Measurements from ENCODE around the gene EPHA3.

The EPHA3 gene

DNA sequence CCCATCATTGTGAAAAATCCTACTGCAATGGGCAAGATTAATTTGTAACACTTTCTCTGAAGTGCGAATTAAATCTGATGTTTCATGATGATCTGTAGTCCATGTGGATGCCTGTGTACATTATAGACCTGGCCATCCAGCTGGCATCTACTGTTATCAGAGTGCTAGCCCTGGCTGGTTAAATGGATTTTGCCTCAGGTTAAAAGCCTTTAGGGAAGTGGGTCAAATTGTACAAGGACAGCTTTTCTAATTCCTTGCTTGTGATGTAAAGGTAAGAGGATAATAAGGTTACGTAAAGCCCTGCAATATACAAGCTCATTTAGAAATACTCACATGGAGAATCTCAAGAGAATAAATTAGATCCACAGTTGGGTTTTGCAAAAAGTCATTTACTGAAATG lies 138.2 kb downstream of the EPHA3 start:
- no peaks in the 10 kb centered on the region for H3K27me3 ChIP-seq (ENCODE audit: control insufficient read depth, insufficient read depth, low read length)
- no peak overlapping the region for H3K4me3 ChIP-seq (ENCODE audit: low read length)
- no peak overlapping the region for H3K9ac ChIP-seq (ENCODE audit: low read length)
- H3K9me3 ChIP-seq (ENCODE audit: control insufficient read depth, low read length) = no peaks in the 10 kb centered on the region
- no peaks in the 10 kb centered on the region for H3K4me1 ChIP-seq (ENCODE audit: control insufficient read depth, insufficient read depth, low read length)
- H3K36me3 ChIP-seq (ENCODE audit: control insufficient read depth, insufficient read depth, low read length) = no peaks in the 10 kb centered on the region

DNA sequence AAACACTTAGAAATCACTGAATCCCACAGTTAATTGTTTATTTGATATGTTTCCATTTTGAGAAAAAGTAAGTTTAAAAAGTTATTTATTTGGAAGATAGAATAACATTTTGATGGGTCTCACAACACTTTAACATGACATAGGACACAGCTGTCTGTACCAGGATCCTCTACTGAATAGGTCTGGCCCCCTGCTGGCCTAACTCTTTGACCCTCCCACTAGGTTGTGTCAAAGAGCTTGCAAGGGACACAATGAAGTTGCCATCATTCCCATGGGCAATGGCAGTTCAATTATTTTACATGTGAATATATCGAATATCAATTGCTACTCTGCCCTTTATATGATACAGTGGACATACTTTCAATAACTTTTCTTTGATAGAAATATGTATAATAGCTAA lies 138.9 kb downstream of the EPHA3 start:
- H3K9me3 ChIP-seq (ENCODE audit: control insufficient read depth, low read length) = no peaks in the 10 kb centered on the region
- H3K9ac ChIP-seq (ENCODE audit: low read length) = no peak overlapping the region
- no peaks in the 10 kb centered on the region for H3K36me3 ChIP-seq (ENCODE audit: control insufficient read depth, insufficient read depth, low read length)
- H3K4me3 ChIP-seq (ENCODE audit: low read length) = no peak overlapping the region
- H3K4me1 ChIP-seq (ENCODE audit: control insufficient read depth, insufficient read depth, low read length) = no peaks in the 10 kb centered on the region
- H3K27me3 ChIP-seq (ENCODE audit: control insufficient read depth, insufficient read depth, low read length) = no peaks in the 10 kb centered on the region

DNA sequence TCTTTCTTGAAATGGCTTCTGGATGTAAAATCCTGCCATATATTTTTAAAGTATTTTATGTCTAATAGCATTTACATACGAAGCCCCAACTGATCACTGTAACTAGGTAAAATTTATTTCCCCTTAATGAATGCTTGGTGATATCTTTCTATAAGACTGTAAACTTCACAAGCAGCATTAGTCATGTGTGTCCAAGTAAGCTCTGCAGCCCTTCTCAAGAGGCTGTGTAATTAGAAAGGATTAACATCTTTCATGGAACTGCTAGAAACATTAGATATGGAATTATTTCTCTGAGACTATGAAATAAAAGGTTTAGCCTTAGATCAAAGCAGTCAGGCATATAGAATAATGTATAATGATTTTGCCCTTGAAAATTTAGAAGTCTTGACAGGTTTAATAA lies 143.3 kb downstream of the EPHA3 start:
- Histone ChIP-seq H3K9me3 (ENCODE audit: control insufficient read depth, low read length) (no peaks in the 10 kb centered on the region), H3K36me3 (ENCODE audit: control insufficient read depth, insufficient read depth, low read length) (no peaks in the 10 kb centered on the region), H3K27me3 (ENCODE audit: control insufficient read depth, insufficient read depth, low read length) (no peaks in the 10 kb centered on the region), H3K9ac (ENCODE audit: low read length) (no peak overlapping the region), H3K4me1 (ENCODE audit: control insufficient read depth, insufficient read depth, low read length) (no peaks in the 10 kb centered on the region), H3K4me3 (ENCODE audit: low read length) (no peak overlapping the region)

DNA sequence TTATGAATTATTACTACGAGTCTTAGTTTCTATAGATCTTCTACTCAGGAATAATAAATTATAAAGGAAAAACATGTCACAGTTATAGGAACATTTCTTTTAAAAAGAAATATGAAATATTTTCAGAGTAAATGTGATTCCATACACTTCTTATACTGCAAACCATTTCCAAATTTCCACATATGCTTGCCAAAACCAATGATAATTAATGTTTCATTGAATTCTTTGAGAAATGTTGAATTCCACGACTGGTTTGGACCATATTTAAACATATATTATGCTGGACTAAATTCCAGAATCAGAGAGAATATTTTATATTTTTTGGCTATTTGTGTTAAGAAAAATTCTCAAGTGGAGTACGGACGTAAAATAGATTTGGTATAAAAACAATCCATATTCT lies 144.6 kb downstream of the EPHA3 start:
- H3K36me3 ChIP-seq (ENCODE audit: control insufficient read depth, insufficient read depth, low read length) = no peaks in the 10 kb centered on the region
- H3K9me3 ChIP-seq (ENCODE audit: control insufficient read depth, low read length) = no peaks in the 10 kb centered on the region
- H3K4me3 ChIP-seq (ENCODE audit: low read length) = no peak overlapping the region
- H3K4me1 ChIP-seq (ENCODE audit: control insufficient read depth, insufficient read depth, low read length) = no peaks in the 10 kb centered on the region
- H3K27me3 ChIP-seq (ENCODE audit: control insufficient read depth, insufficient read depth, low read length) = no peaks in the 10 kb centered on the region
- H3K9ac ChIP-seq (ENCODE audit: low read length) = no peak overlapping the region

DNA sequence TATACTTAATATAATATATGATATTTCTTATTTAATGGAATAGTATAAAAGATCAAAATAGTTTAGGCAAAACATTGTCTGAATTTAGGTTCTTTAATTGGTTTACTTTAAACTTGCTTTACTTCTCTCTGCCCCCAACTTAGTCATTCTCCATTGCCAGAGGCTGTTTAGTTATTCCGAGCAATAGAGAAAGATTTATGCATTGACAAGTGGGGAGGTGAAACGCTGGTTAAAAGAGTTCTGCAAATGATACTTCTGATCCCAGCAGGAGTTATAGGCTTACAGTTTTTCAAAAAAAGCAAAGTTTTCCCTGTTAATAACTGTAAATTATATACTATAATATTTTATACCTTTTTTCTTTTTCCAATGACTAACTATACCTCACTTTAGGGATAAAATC lies 145.4 kb downstream of the EPHA3 start:
- Histone ChIP-seq H3K27me3 (ENCODE audit: control insufficient read depth, insufficient read depth, low read length) (no peaks in the 10 kb centered on the region), H3K36me3 (ENCODE audit: control insufficient read depth, insufficient read depth, low read length) (no peaks in the 10 kb centered on the region), H3K4me1 (ENCODE audit: control insufficient read depth, insufficient read depth, low read length) (no peaks in the 10 kb centered on the region), H3K9ac (ENCODE audit: low read length) (no peak overlapping the region), H3K9me3 (ENCODE audit: control insufficient read depth, low read length) (no peaks in the 10 kb centered on the region), H3K4me3 (ENCODE audit: low read length) (no peak overlapping the region)

DNA sequence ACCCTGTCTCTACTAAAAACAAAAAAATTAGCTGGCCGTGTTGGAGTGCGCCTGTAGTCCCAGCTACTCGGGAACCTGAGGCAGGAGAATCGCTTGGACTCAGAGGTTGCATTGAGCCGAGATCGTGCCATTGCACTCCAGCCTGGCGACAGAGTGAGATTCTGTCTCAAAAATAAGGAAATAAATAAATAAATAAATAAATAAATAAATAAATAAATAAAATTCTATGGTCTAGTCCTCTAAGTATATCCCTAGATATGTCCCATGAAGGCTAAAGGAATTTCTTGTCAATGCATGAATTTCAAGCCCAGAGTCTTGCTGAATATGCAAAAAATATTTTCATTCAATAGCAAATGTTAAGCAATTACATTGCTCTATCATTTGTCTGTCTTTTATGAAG lies 149.0 kb downstream of the EPHA3 start:
- no peak overlapping the region for H3K9ac ChIP-seq (ENCODE audit: low read length)
- no peaks in the 10 kb centered on the region for H3K27me3 ChIP-seq (ENCODE audit: control insufficient read depth, insufficient read depth, low read length)
- no peak overlapping the region for H3K4me3 ChIP-seq (ENCODE audit: low read length)
- H3K9me3 ChIP-seq (ENCODE audit: control insufficient read depth, low read length) = no peaks in the 10 kb centered on the region
- H3K4me1 ChIP-seq (ENCODE audit: control insufficient read depth, insufficient read depth, low read length) = no peaks in the 10 kb centered on the region
- H3K36me3 ChIP-seq (ENCODE audit: control insufficient read depth, insufficient read depth, low read length) = no peaks in the 10 kb centered on the region

DNA sequence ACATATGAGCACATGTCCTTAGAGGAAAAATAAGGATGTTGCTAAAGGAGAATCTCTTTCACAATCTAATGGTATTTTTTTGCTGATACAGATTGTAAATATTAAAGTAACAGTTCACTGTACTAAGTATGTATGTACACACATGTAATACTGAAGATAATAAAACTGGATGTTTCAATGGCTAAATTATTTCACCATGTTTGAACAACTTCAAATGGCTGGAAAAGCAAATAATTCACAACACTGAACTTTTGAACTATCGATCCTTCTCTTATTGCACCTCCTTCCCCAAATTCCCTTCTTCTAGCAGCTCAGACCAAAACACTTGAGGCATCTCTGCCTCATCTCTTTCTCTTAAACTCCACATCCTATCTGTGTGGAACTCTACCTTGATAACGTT lies 149.5 kb downstream of the EPHA3 start:
- H3K9me3 ChIP-seq (ENCODE audit: control insufficient read depth, low read length) = no peaks in the 10 kb centered on the region
- no peak overlapping the region for H3K4me3 ChIP-seq (ENCODE audit: low read length)
- H3K4me1 ChIP-seq (ENCODE audit: control insufficient read depth, insufficient read depth, low read length) = no peaks in the 10 kb centered on the region
- no peaks in the 10 kb centered on the region for H3K36me3 ChIP-seq (ENCODE audit: control insufficient read depth, insufficient read depth, low read length)
- H3K27me3 ChIP-seq (ENCODE audit: control insufficient read depth, insufficient read depth, low read length) = no peaks in the 10 kb centered on the region
- H3K9ac ChIP-seq (ENCODE audit: low read length) = no peak overlapping the region

DNA sequence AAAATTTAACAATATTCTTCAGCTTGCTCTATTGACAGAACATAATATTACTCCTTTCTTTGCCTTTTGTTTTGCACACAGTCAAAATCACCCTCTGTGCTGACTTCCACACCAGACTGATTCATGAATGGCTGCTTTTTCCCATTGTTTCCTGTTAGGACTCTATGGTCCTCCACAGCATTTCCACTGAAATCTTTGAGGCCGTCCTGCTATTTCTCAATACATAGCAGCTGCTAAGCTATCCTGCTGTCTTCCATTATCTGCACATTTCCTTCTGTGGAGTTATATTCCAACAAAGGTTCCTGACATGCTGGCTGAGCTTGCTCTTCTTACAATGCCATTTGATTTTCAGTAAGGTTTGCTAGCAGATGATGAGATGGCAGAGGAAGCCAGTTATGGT lies 153.3 kb downstream of the EPHA3 start:
- Histone ChIP-seq H3K27me3 (ENCODE audit: control insufficient read depth, insufficient read depth, low read length) (no peaks in the 10 kb centered on the region), H3K4me3 (ENCODE audit: low read length) (no peak overlapping the region), H3K9me3 (ENCODE audit: control insufficient read depth, low read length) (no peaks in the 10 kb centered on the region), H3K9ac (ENCODE audit: low read length) (no peak overlapping the region), H3K4me1 (ENCODE audit: control insufficient read depth, insufficient read depth, low read length) (no peaks in the 10 kb centered on the region), H3K36me3 (ENCODE audit: control insufficient read depth, insufficient read depth, low read length) (no peaks in the 10 kb centered on the region)

DNA sequence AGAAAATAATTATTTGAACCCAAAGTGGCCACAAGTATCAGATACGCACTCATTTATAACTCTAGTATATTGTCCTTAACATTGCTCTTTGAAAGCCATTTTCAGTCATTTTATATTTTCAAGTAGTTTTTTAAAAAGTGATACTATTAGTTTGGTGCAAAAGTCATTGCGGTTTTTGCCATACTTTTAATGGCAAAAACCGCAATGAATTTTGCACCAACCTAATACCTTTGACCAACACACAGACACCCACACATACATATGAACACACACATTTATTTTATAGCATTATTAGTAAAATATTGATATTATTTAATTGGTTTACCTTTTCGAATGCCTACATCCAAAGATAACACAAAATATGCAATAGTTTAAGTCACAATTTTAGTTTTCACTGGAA lies 154.3 kb downstream of the EPHA3 start:
- H3K9me3 ChIP-seq (ENCODE audit: control insufficient read depth, low read length) = no peaks in the 10 kb centered on the region
- H3K27me3 ChIP-seq (ENCODE audit: control insufficient read depth, insufficient read depth, low read length) = no peaks in the 10 kb centered on the region
- H3K4me1 ChIP-seq (ENCODE audit: control insufficient read depth, insufficient read depth, low read length) = no peaks in the 10 kb centered on the region
- H3K36me3 ChIP-seq (ENCODE audit: control insufficient read depth, insufficient read depth, low read length) = no peaks in the 10 kb centered on the region
- H3K4me3 ChIP-seq (ENCODE audit: low read length) = no peak overlapping the region
- no peak overlapping the region for H3K9ac ChIP-seq (ENCODE audit: low read length)

DNA sequence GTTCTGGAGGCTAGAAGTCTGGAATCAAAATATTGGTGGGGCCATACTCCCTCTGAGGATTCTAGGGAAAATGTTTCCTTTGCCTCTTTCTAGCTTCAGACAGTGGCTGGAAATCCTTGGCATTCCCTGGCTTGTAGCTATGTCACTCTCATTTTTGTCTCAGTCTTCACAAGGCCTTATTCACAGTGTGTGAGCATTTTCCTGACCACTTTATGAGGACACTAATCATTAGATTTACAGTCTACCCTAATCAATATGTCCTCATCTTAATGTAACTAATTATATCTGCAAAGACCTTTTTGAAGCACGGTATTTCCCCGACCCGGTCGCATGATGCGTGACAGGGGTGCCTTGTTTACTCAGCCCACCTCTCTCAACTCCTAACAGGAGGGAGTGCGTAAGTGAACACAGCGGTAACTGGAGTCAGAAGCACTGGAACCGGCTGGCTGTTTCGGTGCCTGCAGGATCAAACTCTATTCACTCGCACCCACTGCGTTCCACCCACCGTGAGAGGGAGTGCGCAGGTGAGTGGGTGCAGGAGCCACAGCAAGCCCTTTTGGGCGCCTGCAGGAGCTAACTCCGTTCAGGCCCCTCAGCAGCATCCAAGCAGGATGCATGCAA lies 155.0 kb downstream of the EPHA3 start:
- no peak overlapping the region for H3K4me3 ChIP-seq (ENCODE audit: low read length)
- H3K4me1 ChIP-seq (ENCODE audit: control insufficient read depth, insufficient read depth, low read length) = no peaks in the 10 kb centered on the region
- H3K9me3 ChIP-seq (ENCODE audit: control insufficient read depth, low read length) = no peaks in the 10 kb centered on the region
- H3K27me3 ChIP-seq (ENCODE audit: control insufficient read depth, insufficient read depth, low read length) = no peaks in the 10 kb centered on the region
- H3K36me3 ChIP-seq (ENCODE audit: control insufficient read depth, insufficient read depth, low read length) = no peaks in the 10 kb centered on the region
- no peak overlapping the region for H3K9ac ChIP-seq (ENCODE audit: low read length)

DNA sequence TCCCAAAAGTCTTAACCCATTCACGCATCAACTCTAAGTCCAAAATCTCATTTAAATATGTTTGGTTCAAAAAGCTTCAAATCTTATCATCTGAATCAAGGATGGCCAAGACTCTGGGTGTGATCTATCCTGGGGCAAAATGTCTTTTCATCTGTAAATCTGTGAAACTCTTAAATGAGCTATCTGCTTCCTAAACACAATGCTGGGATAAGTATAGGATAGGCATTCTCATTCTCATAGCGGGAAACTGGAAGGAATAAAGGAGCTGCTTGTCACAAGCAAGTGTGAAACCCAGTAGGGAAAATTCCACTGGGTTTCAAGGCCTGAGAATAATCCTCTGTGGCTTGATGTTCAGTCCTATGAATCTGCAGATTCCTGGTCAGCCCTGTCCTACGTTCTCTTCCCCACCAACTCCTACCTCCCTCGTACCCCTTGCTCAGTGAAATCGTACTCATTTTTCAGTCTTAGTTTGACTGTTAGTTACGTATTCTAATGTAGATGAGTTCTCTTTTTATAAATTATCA lies 156.7 kb downstream of the EPHA3 start:
- no peak overlapping the region for H3K4me3 ChIP-seq (ENCODE audit: low read length)
- no peak overlapping the region for H3K9ac ChIP-seq (ENCODE audit: low read length)
- H3K36me3 ChIP-seq (ENCODE audit: control insufficient read depth, insufficient read depth, low read length) = no peaks in the 10 kb centered on the region
- no peaks in the 10 kb centered on the region for H3K9me3 ChIP-seq (ENCODE audit: control insufficient read depth, low read length)
- H3K4me1 ChIP-seq (ENCODE audit: control insufficient read depth, insufficient read depth, low read length) = no peaks in the 10 kb centered on the region
- no peaks in the 10 kb centered on the region for H3K27me3 ChIP-seq (ENCODE audit: control insufficient read depth, insufficient read depth, low read length)

DNA sequence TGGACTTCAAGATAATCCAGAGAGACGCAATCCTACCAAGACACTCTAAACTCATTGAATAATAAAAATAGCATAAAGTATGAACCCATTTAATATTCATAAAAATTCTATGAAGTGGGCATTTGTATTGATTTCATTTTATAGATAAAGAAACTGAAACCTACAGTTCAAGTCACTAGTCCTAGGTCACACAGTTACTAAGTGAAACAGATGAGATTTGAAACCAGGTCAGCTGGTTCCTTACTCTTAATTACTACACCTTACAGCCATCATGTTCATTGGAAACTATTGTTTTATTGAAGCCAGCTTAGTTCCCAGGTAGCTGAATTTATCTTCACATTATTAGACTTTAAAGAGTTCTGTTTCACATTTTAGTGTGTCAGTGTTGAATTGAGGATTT lies 158.7 kb downstream of the EPHA3 start:
- no peaks in the 10 kb centered on the region for H3K9me3 ChIP-seq (ENCODE audit: control insufficient read depth, low read length)
- H3K4me1 ChIP-seq (ENCODE audit: control insufficient read depth, insufficient read depth, low read length) = no peaks in the 10 kb centered on the region
- no peaks in the 10 kb centered on the region for H3K36me3 ChIP-seq (ENCODE audit: control insufficient read depth, insufficient read depth, low read length)
- no peak overlapping the region for H3K4me3 ChIP-seq (ENCODE audit: low read length)
- no peaks in the 10 kb centered on the region for H3K27me3 ChIP-seq (ENCODE audit: control insufficient read depth, insufficient read depth, low read length)
- no peak overlapping the region for H3K9ac ChIP-seq (ENCODE audit: low read length)

DNA sequence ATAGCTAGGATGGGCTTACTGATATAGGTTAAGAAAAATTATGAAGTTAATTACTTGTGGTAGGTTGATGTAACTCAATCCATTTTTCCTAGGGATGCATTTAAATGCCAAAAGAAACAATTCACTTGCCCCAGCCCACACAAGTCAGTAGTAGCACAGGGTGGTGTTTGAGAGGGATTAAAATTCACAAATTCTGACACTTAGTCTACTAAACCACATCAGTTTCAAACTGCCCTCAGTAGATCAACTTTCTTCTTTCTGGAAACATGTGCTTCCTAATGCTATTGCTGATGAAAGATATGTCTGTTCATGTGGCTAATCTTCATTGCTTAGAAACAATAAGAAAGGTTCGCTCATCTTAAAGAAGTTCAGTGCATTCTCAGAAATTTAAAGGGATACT lies 160.6 kb downstream of the EPHA3 start:
- Histone ChIP-seq H3K27me3 (ENCODE audit: control insufficient read depth, insufficient read depth, low read length) (no peaks in the 10 kb centered on the region), H3K9ac (ENCODE audit: low read length) (no peak overlapping the region), H3K9me3 (ENCODE audit: control insufficient read depth, low read length) (no peaks in the 10 kb centered on the region), H3K36me3 (ENCODE audit: control insufficient read depth, insufficient read depth, low read length) (no peaks in the 10 kb centered on the region), H3K4me3 (ENCODE audit: low read length) (no peak overlapping the region), H3K4me1 (ENCODE audit: control insufficient read depth, insufficient read depth, low read length) (no peaks in the 10 kb centered on the region)

Data from mucosa of stomach (tissue), 1 donor.